Gastrocnemius medialis (tissue), 4 donors: Measurements from ENCODE around the gene MAOA. TPM values are rescaled to one million over a fixed set of nuclear protein-coding genes. Genes with fewer than 3 reads are reported as not detected.

Experiments used
- ATAC-seq, 2 donors: fragments of 150-250 bp; one replicate each; pipeline ENCODE4 v1.9.1; 2016
- DNase-seq, 2 donors: peaks; one replicate each; pipeline ENCODE4 v3.0.0-alpha.2; 2019
- H3K27ac ChIP-seq, 4 donors: fragments of 200-600 bp; sonication (generic); 1 replicate in 1 of 4; 2 replicates in 3 of 4; pipeline ENCODE4 v1.5.1; 2016 to 2018; ENCODE audit warnings: mild to moderate bottlenecking in 2 of 4, moderate library complexity in 1 of 4
- H3K27me3 ChIP-seq, 3 donors: fragments of 200-600 bp; sonication (generic) in 2 of 3; 1 replicate in 1 of 3; 2 replicates in 2 of 3; pipeline versions ENCODE4 v1.5.1 to v1.6.0; 2016 to 2019; ENCODE audit warnings: mild to moderate bottlenecking in 1 of 3, moderate library complexity in 1 of 3
- H3K36me3 ChIP-seq, 2 donors: fragments of 200-600 bp; sonication (generic) in 1 of 2; one replicate each; pipeline ENCODE4 v1.5.1; 2017 to 2018
- H3K4me1 ChIP-seq, 2 donors: fragments of 200-600 bp; sonication (generic) in 1 of 2; one replicate each; pipeline ENCODE4 v1.5.1; 2016 to 2017; ENCODE audit warnings: mild to moderate bottlenecking in 2 of 2
- H3K4me3 ChIP-seq, 4 donors: fragments of 200-600 bp; sonication (generic) in 3 of 4; 1 replicate in 1 of 4; 2 replicates in 3 of 4; pipeline ENCODE4 v1.5.1; 2016 to 2019; ENCODE audit warnings: mild to moderate bottlenecking in 2 of 4
- H3K9me3 ChIP-seq, 3 donors: fragments of 200-600 bp; sonication (generic) in 2 of 3; 1 replicate in 1 of 3; 2 replicates in 2 of 3; pipeline ENCODE4 v1.5.1; 2016 to 2019
- CTCF ChIP-seq, 5 experiments: fragments of 450-650 bp in 3 of 5; fragments of 200-600 bp in 2 of 5; sonication (generic) in 2 of 5; IDR thresholded peaks in 4 of 5; conservative IDR thresholded peaks in 1 of 5; 1 replicate in 4 of 5; 2 replicates in 1 of 5; pipeline ENCODE4 v1.5.1; 2016 to 2019; ENCODE audit warnings: antibody characterized with exemption in 5 of 5, mild to moderate bottlenecking in 3 of 5, moderate library complexity in 3 of 5
- POLR2A ChIP-seq, 2 donors: fragments of 450-650 bp; IDR thresholded peaks; one replicate each; pipeline ENCODE4 v1.6.1; 2017; ENCODE audit warnings: antibody characterized with exemption in 2 of 2, mild to moderate bottlenecking in 2 of 2, moderate library complexity in 2 of 2
- in situ Hi-C, 4 donors: fragments of 200-750 bp; cut with MboI; loops; one replicate each; pipeline versions ENCODE4 v1.15.0 to v1.8.0; 2017; ENCODE audit warnings: low sequenced_read_pairs in 4 of 4
- intact Hi-C: fragments of 100-400 bp; cut with DNase I; formaldehyde crosslinking; loops from one replicate; pipeline ENCODE4 v1.15.1; 2023; ENCODE audit warnings: low total_unique reads
- total RNA-seq, 4 donors: library from RNA; depleted of rRNA; stranded (reverse); fragments of >200 nt; gene quantifications; one replicate each; pipeline versions ENCODE4 v1.1.0 to v1.2.3, GENCODE V29; 2016

MAOA gene
- total RNA-seq, 4 donors from 2014 or later = 25.2 to 244 (median 109) TPM

DNA sequence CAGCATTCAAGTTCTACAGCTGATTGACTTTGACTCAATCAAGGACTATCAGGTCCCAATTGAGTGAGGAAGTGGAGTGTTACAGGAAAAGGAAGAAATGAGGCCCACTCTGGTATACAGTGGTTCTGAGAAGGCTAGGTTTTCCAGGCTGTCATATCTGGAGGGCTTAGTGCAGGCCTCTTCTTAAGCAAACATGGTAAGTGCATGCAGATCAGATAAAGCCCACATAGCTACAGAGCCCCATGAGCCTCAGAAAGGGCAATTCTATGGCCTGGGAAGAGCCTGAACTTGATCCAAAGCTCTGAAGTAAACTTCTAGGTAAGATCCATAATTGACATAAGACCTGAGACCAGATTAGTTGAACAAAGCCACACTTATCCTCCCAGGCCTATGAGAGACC is 29.0 kb upstream of the MAOA start:
- H3K27ac ChIP-seq = no peak overlapping the region
- TF ChIP-seq POLR2A (IDR thresholded peaks at IDR 0.05) (no peak), CTCF (IDR thresholded peaks at IDR 0.05 in 4 of 5, conservative IDR thresholded peaks at IDR 0.05 in 1 of 5) (no peak)
- no peak overlapping the region for H3K4me3 ChIP-seq
- in situ Hi-C loops = no loop called here
- no peaks in the 10 kb centered on the region for H3K36me3 ChIP-seq
- H3K4me1 ChIP-seq = no peaks in the 10 kb centered on the region
- no peak for DNase-seq
- H3K9me3 ChIP-seq = no peaks in the 10 kb centered on the region
- H3K27me3 ChIP-seq = no peaks in the 10 kb centered on the region
- ATAC-seq = no peak
- intact Hi-C loops = no loop called here

- ATAC-seq = no peak
- DNase-seq = no peak
- Histone ChIP-seq H3K36me3 (no peaks in the 10 kb centered on the region), H3K4me1 (no peaks in the 10 kb centered on the region), H3K9me3 (no peaks in the 10 kb centered on the region), H3K27me3 (no peaks in the 10 kb centered on the region), H3K27ac (no peak overlapping the region), H3K4me3 (no peak overlapping the region)
- in situ Hi-C loops (no loop called here), intact Hi-C loops (no loop called here)
- TF ChIP-seq POLR2A (IDR thresholded peaks at IDR 0.05) = no peak
- TF ChIP-seq CTCF (IDR thresholded peaks at IDR 0.05 in 4 of 5, conservative IDR thresholded peaks at IDR 0.05 in 1 of 5) = no peak
Observed at GRCh38 chrX:43627669-43628068, 28.4 kb upstream of the MAOA start.

- no peaks in the 10 kb centered on the region for H3K4me1 ChIP-seq
- no peaks in the 10 kb centered on the region for H3K36me3 ChIP-seq
- H3K27ac ChIP-seq = no peak overlapping the region
- intact Hi-C loops = no loop called here
- no peaks in the 10 kb centered on the region for H3K9me3 ChIP-seq
- in situ Hi-C loops = no loop called here
- H3K27me3 ChIP-seq = no peaks in the 10 kb centered on the region
- DNase-seq (no peak), ATAC-seq (no peak)
- TF ChIP-seq POLR2A (IDR thresholded peaks at IDR 0.05) (no peak), CTCF (IDR thresholded peaks at IDR 0.05 in 4 of 5, conservative IDR thresholded peaks at IDR 0.05 in 1 of 5) (no peak)
- no peak overlapping the region for H3K4me3 ChIP-seq
Observed at GRCh38 chrX:43629229-43629628, 26.9 kb upstream of the MAOA start.

DNA sequence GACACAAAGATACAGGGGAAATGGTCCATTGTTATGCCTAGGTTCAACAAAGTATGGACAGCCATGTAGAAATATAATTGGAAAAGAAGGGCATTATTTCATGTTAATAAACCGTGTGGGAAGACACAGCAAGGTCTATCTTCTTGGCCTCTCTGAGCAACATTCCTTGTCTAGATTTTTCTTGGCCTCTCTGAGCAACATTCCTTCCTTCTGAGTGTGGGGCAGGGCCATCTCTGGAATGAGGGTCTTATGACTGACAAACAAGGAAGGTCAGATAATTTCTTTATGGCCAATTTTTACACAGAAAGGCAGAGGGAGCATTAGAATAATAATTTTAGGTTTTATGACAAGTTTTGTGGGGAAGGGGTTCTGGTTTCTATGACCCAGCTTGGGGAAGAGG is 24.3 kb upstream of the MAOA start:
- intact Hi-C loops (no loop called here), in situ Hi-C loops (no loop called here)
- ATAC-seq (no peak), DNase-seq (no peak)
- no peak for TF ChIP-seq CTCF (IDR thresholded peaks at IDR 0.05 in 4 of 5, conservative IDR thresholded peaks at IDR 0.05 in 1 of 5)
- TF ChIP-seq POLR2A (IDR thresholded peaks at IDR 0.05) = no peak
- H3K27me3 ChIP-seq = peaks cover 0 to 11% (median 0%) of the 10 kb centered on the region in 3 donors
- H3K27ac ChIP-seq = no peak overlapping the region
- H3K4me1 ChIP-seq = no peaks in the 10 kb centered on the region
- H3K9me3 ChIP-seq = no peaks in the 10 kb centered on the region
- H3K4me3 ChIP-seq = no peak overlapping the region
- H3K36me3 ChIP-seq = no peaks in the 10 kb centered on the region

- ATAC-seq (no peak), DNase-seq (no peak)
- Histone ChIP-seq H3K27me3 (peaks cover 0 to 11% (median 0%) of the 10 kb centered on the region in 3 donors), H3K27ac (no peak overlapping the region), H3K9me3 (no peaks in the 10 kb centered on the region), H3K4me3 (no peak overlapping the region), H3K36me3 (no peaks in the 10 kb centered on the region), H3K4me1 (no peaks in the 10 kb centered on the region)
- in situ Hi-C loops (no loop called here), intact Hi-C loops (no loop called here)
- no peak for TF ChIP-seq POLR2A (IDR thresholded peaks at IDR 0.05)
- TF ChIP-seq CTCF (IDR thresholded peaks at IDR 0.05 in 4 of 5, conservative IDR thresholded peaks at IDR 0.05 in 1 of 5) = no peak
Observed at GRCh38 chrX:43633081-43633480, 23.0 kb upstream of the MAOA start.
